Measurements from ENCODE around the gene BICC1.

BICC1 gene

DNA sequence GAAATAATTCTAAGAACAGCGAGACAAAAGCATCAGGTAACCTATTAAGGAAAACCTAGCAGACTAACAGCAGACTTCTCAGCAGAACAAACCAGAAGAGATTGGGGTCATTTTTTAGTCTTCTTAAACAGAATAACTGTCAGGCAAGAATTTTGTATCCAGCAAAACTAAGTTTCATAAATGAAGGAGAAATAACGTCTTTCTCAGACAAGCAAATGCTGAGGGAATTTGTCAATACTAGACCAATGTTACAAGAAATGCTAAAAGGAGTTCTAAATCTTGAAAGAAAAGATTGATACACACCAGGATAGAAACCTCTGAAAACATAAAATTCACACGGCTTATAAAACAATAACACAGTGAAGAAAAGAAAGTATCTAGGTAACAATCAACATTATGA, 22.6 kb downstream of the BICC1 start:
- Histone ChIP-seq H3K56ac (ENCODE audit: low read length) (no peak overlapping the region), H3K18ac (ENCODE audit: low read length) (no peak overlapping the region), H3K27me3 (ENCODE audit: insufficient read depth, low read length, poor library complexity) (no peaks in the 10 kb centered on the region), H3K4me3 (ENCODE audit: low read length) (no peak overlapping the region), H3K4me1 (ENCODE audit: control insufficient read depth, low read depth, low read length) (no peaks in the 10 kb centered on the region), H2AK5ac (ENCODE audit: low read length) (no peak overlapping the region), H3K79me2 (ENCODE audit: control insufficient read depth, insufficient read depth, low read length) (no peaks in the 10 kb centered on the region), H3K4me2 (ENCODE audit: low read length) (no peak overlapping the region), H3K23ac (ENCODE audit: low read length) (no peak overlapping the region), H2BK120ac (ENCODE audit: low read depth, low read length) (no peak overlapping the region), H4K5ac (ENCODE audit: low read length) (no peak overlapping the region), H2BK15ac (replicated peaks; ENCODE audit: low read depth) (no peak overlapping the region), H3K36me3 (ENCODE audit: control insufficient read depth, insufficient read depth, low read length) (no peaks in the 10 kb centered on the region), H3K4ac (ENCODE audit: low read depth, low read length) (no peak overlapping the region), H2BK5ac (ENCODE audit: low read length) (no peak overlapping the region), H3K9ac (ENCODE audit: low read length) (no peak overlapping the region), H3K79me1 (ENCODE audit: low read length) (no peaks in the 10 kb centered on the region), H3K27ac (ENCODE audit: low read depth, low read length) (no peak overlapping the region), H4K8ac (ENCODE audit: low read depth, low read length) (no peak overlapping the region)
- WGBS (ENCODE audit: extremely low coverage, insufficient coverage, low lambda C conversion rate), result no CpG with 5 or more reads among the region's 3 CpGs
- DNase-seq, result no peak

DNA sequence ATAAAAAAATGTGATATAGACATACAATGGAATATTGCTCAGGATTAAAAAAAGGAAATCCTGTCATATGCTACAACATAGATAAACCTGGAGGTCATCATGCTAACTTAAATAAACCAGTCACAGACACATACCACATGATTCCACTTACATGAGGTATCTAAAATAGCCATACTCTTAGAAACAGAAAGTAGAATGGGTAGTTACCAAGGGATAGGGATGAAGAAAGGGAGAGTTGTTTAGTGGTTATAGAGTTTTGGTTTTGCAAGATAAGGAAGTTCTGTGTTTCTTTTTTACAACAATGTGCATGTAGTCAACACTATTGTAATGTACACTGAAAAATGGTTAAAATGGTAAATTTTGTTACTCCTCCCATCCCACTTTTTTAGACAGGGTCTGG, 30.5 kb downstream of the BICC1 start:
- H3K79me2 ChIP-seq (ENCODE audit: control insufficient read depth, insufficient read depth, low read length), result no peaks in the 10 kb centered on the region
- no peaks in the 10 kb centered on the region for H3K4me1 ChIP-seq (ENCODE audit: control insufficient read depth, low read depth, low read length)
- H4K8ac ChIP-seq (ENCODE audit: low read depth, low read length), result no peak overlapping the region

DNA sequence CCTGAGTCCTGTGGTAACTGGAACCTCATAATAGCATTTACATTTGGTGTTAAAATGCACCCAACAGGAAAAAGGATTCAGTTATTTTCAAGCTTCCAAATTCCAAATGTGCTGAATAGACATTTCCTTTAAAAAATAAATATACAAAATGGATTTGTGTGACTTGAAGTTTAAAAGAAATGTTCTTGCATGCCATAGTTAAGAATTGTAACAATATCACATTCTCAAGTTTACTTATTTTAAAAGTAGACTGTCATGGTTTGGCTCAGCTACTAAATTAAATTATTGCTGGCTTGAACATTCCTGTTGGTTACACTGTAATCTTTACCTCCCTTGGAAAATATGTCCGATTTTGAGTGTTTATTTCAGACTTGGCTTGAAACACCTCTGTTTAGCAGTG, 31.5 kb downstream of the BICC1 start:
- H2BK120ac ChIP-seq (ENCODE audit: low read depth, low read length), result no peak overlapping the region
- no peak overlapping the region for H3K23ac ChIP-seq (ENCODE audit: low read length)
- no peak overlapping the region for H4K8ac ChIP-seq (ENCODE audit: low read depth, low read length)
- H2AK5ac ChIP-seq (ENCODE audit: low read length), result no peak overlapping the region
- no peak for DNase-seq
- H3K4me1 ChIP-seq (ENCODE audit: control insufficient read depth, low read depth, low read length), result no peaks in the 10 kb centered on the region
- H4K5ac ChIP-seq (ENCODE audit: low read length), result no peak overlapping the region
- no peak overlapping the region for H3K4me3 ChIP-seq (ENCODE audit: low read length)
- H3K9ac ChIP-seq (ENCODE audit: low read length), result no peak overlapping the region
- H3K4me2 ChIP-seq (ENCODE audit: low read length), result no peak overlapping the region
- H3K27ac ChIP-seq (ENCODE audit: low read depth, low read length), result no peak overlapping the region
- H3K56ac ChIP-seq (ENCODE audit: low read length), result no peak overlapping the region
- H3K27me3 ChIP-seq (ENCODE audit: insufficient read depth, low read length, poor library complexity), result no peaks in the 10 kb centered on the region
- no peak overlapping the region for H3K4ac ChIP-seq (ENCODE audit: low read depth, low read length)
- H3K36me3 ChIP-seq (ENCODE audit: control insufficient read depth, insufficient read depth, low read length), result no peaks in the 10 kb centered on the region
- WGBS (ENCODE audit: extremely low coverage, insufficient coverage, low lambda C conversion rate), result no CpG with 5 or more reads among the region's 1 CpG
- no peaks in the 10 kb centered on the region for H3K79me1 ChIP-seq (ENCODE audit: low read length)
- no peaks in the 10 kb centered on the region for H3K79me2 ChIP-seq (ENCODE audit: control insufficient read depth, insufficient read depth, low read length)
- no peak overlapping the region for H3K18ac ChIP-seq (ENCODE audit: low read length)
- H2BK5ac ChIP-seq (ENCODE audit: low read length), result no peak overlapping the region
- no peak overlapping the region for H2BK15ac ChIP-seq (replicated peaks; ENCODE audit: low read depth)

More for the DNA sequence above, 30.5 kb downstream of the BICC1 start:
- Histone ChIP-seq H3K4me3 (ENCODE audit: low read length) (no peak overlapping the region), H2BK15ac (replicated peaks; ENCODE audit: low read depth) (no peak overlapping the region), H3K18ac (ENCODE audit: low read length) (no peak overlapping the region), H3K4me2 (ENCODE audit: low read length) (no peak overlapping the region), H2AK5ac (ENCODE audit: low read length) (no peak overlapping the region), H2BK5ac (ENCODE audit: low read length) (no peak overlapping the region), H3K9ac (ENCODE audit: low read length) (no peak overlapping the region), H3K56ac (ENCODE audit: low read length) (no peak overlapping the region), H3K27me3 (ENCODE audit: insufficient read depth, low read length, poor library complexity) (no peaks in the 10 kb centered on the region), H2BK120ac (ENCODE audit: low read depth, low read length) (no peak overlapping the region), H4K5ac (ENCODE audit: low read length) (no peak overlapping the region), H3K79me1 (ENCODE audit: low read length) (no peaks in the 10 kb centered on the region), H3K23ac (ENCODE audit: low read length) (no peak overlapping the region), H3K27ac (ENCODE audit: low read depth, low read length) (no peak overlapping the region), H3K4ac (ENCODE audit: low read depth, low read length) (no peak overlapping the region), H3K36me3 (ENCODE audit: control insufficient read depth, insufficient read depth, low read length) (no peaks in the 10 kb centered on the region)
- DNase-seq, result no peak

DNA sequence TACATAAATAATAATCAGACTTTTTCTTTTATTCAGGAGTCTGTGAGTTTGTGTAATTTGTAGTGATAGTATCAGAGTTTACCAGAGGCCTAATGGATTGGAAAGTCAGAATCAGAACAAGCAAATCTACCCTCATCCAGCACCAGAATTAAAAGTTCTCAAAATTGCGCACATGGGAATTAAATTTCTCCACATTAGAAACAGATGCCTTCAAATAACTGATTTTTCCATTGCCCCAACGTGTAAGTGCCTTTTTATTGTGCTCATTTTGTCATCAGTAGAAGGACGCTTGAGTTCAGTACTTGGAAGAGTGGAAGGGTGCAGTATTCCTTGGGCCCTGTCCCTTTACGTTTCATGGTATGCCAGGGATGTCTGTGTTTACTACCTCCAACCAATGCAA, 32.8 kb downstream of the BICC1 start:
- no peak for DNase-seq
- Histone ChIP-seq H4K8ac (ENCODE audit: low read depth, low read length) (no peak overlapping the region), H4K5ac (ENCODE audit: low read length) (no peak overlapping the region)

DNA sequence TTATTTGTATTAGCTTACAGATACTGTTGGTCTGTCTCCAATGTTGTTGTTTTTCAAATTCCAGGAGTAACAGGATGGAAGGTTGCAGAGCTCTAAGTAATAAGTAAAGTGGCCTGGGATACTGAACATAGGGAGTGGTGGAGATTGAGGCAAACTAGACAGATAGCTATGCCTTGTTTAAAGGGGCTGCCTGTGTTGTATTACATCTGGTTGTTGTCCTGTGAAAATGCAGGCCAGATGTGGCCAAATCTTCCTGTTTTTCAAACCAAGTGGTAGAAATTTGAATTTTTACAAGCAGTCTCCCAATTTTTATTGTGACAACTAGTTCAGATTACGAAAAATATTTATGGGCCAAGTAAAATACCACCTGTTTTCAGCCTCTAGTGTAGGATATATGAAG, 33.5 kb downstream of the BICC1 start:
- H4K8ac ChIP-seq (ENCODE audit: low read depth, low read length), result no peak overlapping the region
- no peak overlapping the region for H2BK15ac ChIP-seq (replicated peaks; ENCODE audit: low read depth)
- H2AK5ac ChIP-seq (ENCODE audit: low read length), result no peak overlapping the region
- H2BK120ac ChIP-seq (ENCODE audit: low read depth, low read length), result no peak overlapping the region
- no peak overlapping the region for H3K4ac ChIP-seq (ENCODE audit: low read depth, low read length)
- H3K36me3 ChIP-seq (ENCODE audit: control insufficient read depth, insufficient read depth, low read length), result no peaks in the 10 kb centered on the region
- no CpG with 5 or more reads among the region's 1 CpG for WGBS (ENCODE audit: extremely low coverage, insufficient coverage, low lambda C conversion rate)
- H3K23ac ChIP-seq (ENCODE audit: low read length), result no peak overlapping the region
- no peaks in the 10 kb centered on the region for H3K27me3 ChIP-seq (ENCODE audit: insufficient read depth, low read length, poor library complexity)
- H4K5ac ChIP-seq (ENCODE audit: low read length), result no peak overlapping the region
- H3K79me2 ChIP-seq (ENCODE audit: control insufficient read depth, insufficient read depth, low read length), result no peaks in the 10 kb centered on the region
- H3K18ac ChIP-seq (ENCODE audit: low read length), result no peak overlapping the region
- no peak overlapping the region for H3K27ac ChIP-seq (ENCODE audit: low read depth, low read length)
- no peak overlapping the region for H3K4me3 ChIP-seq (ENCODE audit: low read length)
- H2BK5ac ChIP-seq (ENCODE audit: low read length), result no peak overlapping the region
- no peak overlapping the region for H3K4me2 ChIP-seq (ENCODE audit: low read length)
- H3K56ac ChIP-seq (ENCODE audit: low read length), result no peak overlapping the region
- DNase-seq, result no peak
- no peaks in the 10 kb centered on the region for H3K79me1 ChIP-seq (ENCODE audit: low read length)
- H3K4me1 ChIP-seq (ENCODE audit: control insufficient read depth, low read depth, low read length), result no peaks in the 10 kb centered on the region
- H3K9ac ChIP-seq (ENCODE audit: low read length), result no peak overlapping the region

More for the DNA sequence above, 32.8 kb downstream of the BICC1 start:
- Histone ChIP-seq H3K79me1 (ENCODE audit: low read length) (no peaks in the 10 kb centered on the region), H3K4me3 (ENCODE audit: low read length) (no peak overlapping the region), H3K4ac (ENCODE audit: low read depth, low read length) (no peak overlapping the region), H3K18ac (ENCODE audit: low read length) (no peak overlapping the region), H2AK5ac (ENCODE audit: low read length) (no peak overlapping the region), H2BK120ac (ENCODE audit: low read depth, low read length) (no peak overlapping the region), H3K4me2 (ENCODE audit: low read length) (no peak overlapping the region), H3K27ac (ENCODE audit: low read depth, low read length) (no peak overlapping the region), H3K9ac (ENCODE audit: low read length) (no peak overlapping the region), H3K79me2 (ENCODE audit: control insufficient read depth, insufficient read depth, low read length) (no peaks in the 10 kb centered on the region), H3K23ac (ENCODE audit: low read length) (no peak overlapping the region), H2BK5ac (ENCODE audit: low read length) (no peak overlapping the region), H3K4me1 (ENCODE audit: control insufficient read depth, low read depth, low read length) (no peaks in the 10 kb centered on the region), H3K56ac (ENCODE audit: low read length) (no peak overlapping the region), H2BK15ac (replicated peaks; ENCODE audit: low read depth) (no peak overlapping the region), H3K36me3 (ENCODE audit: control insufficient read depth, insufficient read depth, low read length) (no peaks in the 10 kb centered on the region), H3K27me3 (ENCODE audit: insufficient read depth, low read length, poor library complexity) (no peaks in the 10 kb centered on the region)
- WGBS (ENCODE audit: extremely low coverage, insufficient coverage, low lambda C conversion rate), result no CpG with 5 or more reads among the region's 4 CpGs

DNA sequence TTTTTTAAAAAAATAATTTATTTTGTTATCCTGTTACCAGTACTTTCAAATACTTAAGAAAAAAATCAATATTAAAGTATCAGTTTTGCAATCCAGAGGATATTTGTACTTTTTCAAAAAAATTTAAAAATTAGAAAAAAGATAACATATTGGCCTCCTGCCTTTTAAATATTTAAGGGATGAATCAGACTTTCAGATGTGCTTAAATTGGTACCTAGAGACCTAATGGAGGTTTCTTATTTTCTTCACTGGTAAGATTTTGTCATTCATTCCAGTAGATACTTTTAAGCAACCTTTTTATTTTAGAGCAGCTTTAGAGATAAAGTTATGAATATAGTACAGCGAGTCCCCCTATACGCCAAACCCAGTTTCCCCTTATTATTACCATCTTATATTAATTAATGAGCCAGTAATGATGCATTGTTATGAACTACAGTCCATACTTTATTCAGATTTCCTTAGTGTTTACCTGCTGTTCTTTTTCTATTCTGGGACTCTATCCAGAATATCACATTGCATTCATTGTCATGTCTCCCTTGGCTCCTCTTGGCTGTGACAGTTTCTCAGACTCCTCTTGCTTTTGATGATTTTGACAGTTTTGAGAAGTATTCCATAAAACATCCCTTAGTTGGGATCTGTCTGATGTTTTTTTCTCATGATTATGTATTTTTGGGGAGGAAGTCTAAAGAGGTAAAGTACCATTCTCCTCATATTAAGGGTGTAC, 34.2 kb downstream of the BICC1 start:
- Histone ChIP-seq H2BK5ac (ENCODE audit: low read length) (no peak overlapping the region), H3K36me3 (ENCODE audit: control insufficient read depth, insufficient read depth, low read length) (no peaks in the 10 kb centered on the region), H3K56ac (ENCODE audit: low read length) (no peak overlapping the region), H3K4ac (ENCODE audit: low read depth, low read length) (no peak overlapping the region), H4K8ac (ENCODE audit: low read depth, low read length) (no peak overlapping the region), H3K4me1 (ENCODE audit: control insufficient read depth, low read depth, low read length) (no peaks in the 10 kb centered on the region), H3K79me2 (ENCODE audit: control insufficient read depth, insufficient read depth, low read length) (no peaks in the 10 kb centered on the region), H3K27ac (ENCODE audit: low read depth, low read length) (no peak overlapping the region), H3K79me1 (ENCODE audit: low read length) (no peaks in the 10 kb centered on the region), H3K18ac (ENCODE audit: low read length) (no peak overlapping the region), H3K4me2 (ENCODE audit: low read length) (no peak overlapping the region), H3K9ac (ENCODE audit: low read length) (no peak overlapping the region), H2AK5ac (ENCODE audit: low read length) (no peak overlapping the region), H4K5ac (ENCODE audit: low read length) (no peak overlapping the region), H2BK120ac (ENCODE audit: low read depth, low read length) (no peak overlapping the region), H3K4me3 (ENCODE audit: low read length) (no peak overlapping the region), H2BK15ac (replicated peaks; ENCODE audit: low read depth) (no peak overlapping the region), H3K27me3 (ENCODE audit: insufficient read depth, low read length, poor library complexity) (no peaks in the 10 kb centered on the region), H3K23ac (ENCODE audit: low read length) (no peak overlapping the region)
- no peak for DNase-seq
- no CpG with 5 or more reads among the region's 2 CpGs for WGBS (ENCODE audit: extremely low coverage, insufficient coverage, low lambda C conversion rate)

Measured in mesendoderm (in vitro differentiated cells).